GM12878 (cell line): ENCODE measurements around the gene RTL9. TPM values are rescaled to one million over a fixed set of nuclear protein-coding genes. Genes with fewer than 3 reads are reported as not detected.

Source experiments
- ATAC-seq: fragments of 200-7000 bp; cut with Tn5 transposase; 3 replicates; pipeline ENCODE4 v1.9.1; 2020; ENCODE audit warnings: mild to moderate bottlenecking, moderate library complexity
- BruUV-seq: library from RNA; stranded (reverse); fragments of 400-500 nt; replicated peaks from 2 replicates; lab custom pipeline; 2021; lab: Mats Ljungman, UMichigan
- CTCF ChIA-PET: fragments of 300-600 bp; sonication (Branson Sonifier 250); formaldehyde crosslinking; extraction: SDS; loops from one replicate; lab custom pipeline; 2021; ENCODE audit warnings: inconsistent platforms; lab: Yijun Ruan, JAX
- POLR2A ChIA-PET: fragments of 350-600 bp; formaldehyde crosslinking; extraction: SDS; loops from one replicate; lab custom pipeline; 2021; ENCODE audit warnings: inconsistent platforms; lab: Charles Lee
- RAD21 ChIA-PET: fragments of 300-600 bp; sonication (Branson Sonifier 250); formaldehyde crosslinking; loops from one replicate; lab custom pipeline; 2023; ENCODE audit warnings: antibody characterized with exemption; ENCODE audit not compliant: unreplicated experiment; lab: Charles Lee
- SMC1A ChIA-PET: fragments of 300-600 bp; sonication (Branson Sonifier 250); formaldehyde crosslinking; loops from one replicate; lab custom pipeline; 2023; ENCODE audit not compliant: unreplicated experiment, uncharacterized antibody; lab: Charles Lee
- DNase-seq: peaks from one replicate; pipeline ENCODE4 v3.0.0-alpha.2; 2011; ENCODE audit warnings: low read depth, low spot score
- FAIRE-seq: peaks from 3 replicates; lab custom pipeline; 2011; peaks lifted over from hg19 to GRCh38; lab: Jason Lieb, UNC
- H2AFZ ChIP-seq: 2 replicates; pipeline ENCODE4 v1.6.0; 2011; ENCODE audit warnings: low read depth, low read length, control low read depth; ENCODE audit not compliant: control insufficient read depth
- H3K27ac ChIP-seq: 2 replicates; pipeline ENCODE4 v1.5.1; 2011; ENCODE audit warnings: control low read depth; ENCODE audit not compliant: control insufficient read depth, insufficient read depth
- H3K27me3 ChIP-seq, 2 experiments: replicated peaks in 1 of 2; 2 replicates each; pipeline versions ENCODE4 v1.6.0 to v1.6.1; 2011; ENCODE audit warnings: low read length in 1 of 2; ENCODE audit not compliant: control insufficient read depth in 2 of 2, insufficient read depth in 2 of 2
- H3K36me3 ChIP-seq, 2 experiments: 2 replicates each; pipeline ENCODE4 v1.5.1; 2011; ENCODE audit warnings: low read length in 1 of 2; ENCODE audit not compliant: control insufficient read depth in 2 of 2, insufficient read depth in 2 of 2
- H3K4me1 ChIP-seq: 2 replicates; pipeline ENCODE4 v1.6.1; 2011; ENCODE audit warnings: mild to moderate bottlenecking, low read length, moderate library complexity, mixed read lengths; ENCODE audit not compliant: control insufficient read depth, insufficient read depth
- H3K4me2 ChIP-seq: 2 replicates; pipeline ENCODE4 v1.6.0; 2011; ENCODE audit warnings: control low read depth; ENCODE audit not compliant: control insufficient read depth, insufficient read depth
- H3K4me3 ChIP-seq: fragments of 200-600 bp; sonication (generic); 2 replicates; pipeline ENCODE4 v1.5.1; 2016
- H3K79me2 ChIP-seq: 2 replicates; pipeline ENCODE4 v1.6.0; 2011; ENCODE audit warnings: low read length; ENCODE audit not compliant: control insufficient read depth, insufficient read depth
- H3K9ac ChIP-seq: 2 replicates; pipeline ENCODE4 v1.8.0; 2011; ENCODE audit warnings: low read length, control low read depth, mixed read lengths; ENCODE audit not compliant: control insufficient read depth, insufficient read depth
- H3K9me3 ChIP-seq: replicated peaks from 3 replicates; pipeline ENCODE4 v1.5.1; 2011; ENCODE audit warnings: mild to moderate bottlenecking, low read length; ENCODE audit not compliant: control insufficient read depth, insufficient read depth
- H4K20me1 ChIP-seq: 2 replicates; pipeline ENCODE4 v1.6.0; 2011; ENCODE audit not compliant: control insufficient read depth, insufficient read depth
- ATF7 ChIP-seq: fragments of 450-650 bp; IDR thresholded peaks from 2 replicates; pipeline ENCODE4 v1.6.1; 2016; ENCODE audit warnings: low read depth, mild to moderate bottlenecking
- BHLHE40 ChIP-seq, 2 experiments: fragments of 450-650 bp in 1 of 2; IDR thresholded peaks; 2 replicates each; pipeline ENCODE4 v1.6.1; 2011 to 2017; ENCODE audit warnings: low read depth in 2 of 2, borderline replicate concordance in 1 of 2, improper control_type of control experiment in 1 of 2, low read length in 1 of 2, mild to moderate bottlenecking in 1 of 2
- CREM ChIP-seq: IDR thresholded peaks from 2 replicates; pipeline ENCODE4 v1.6.1; 2014; ENCODE audit warnings: antibody characterized with exemption, low read depth
- ELK1 ChIP-seq: IDR thresholded peaks from 2 replicates; pipeline ENCODE4 v1.6.1; 2012; ENCODE audit warnings: low read depth, low read length, improper control_type of control experiment
- NFXL1 ChIP-seq: fragments of 450-650 bp; IDR thresholded peaks from 2 replicates; pipeline ENCODE4 v1.6.1; 2017; ENCODE audit warnings: antibody characterized with exemption, mild to moderate bottlenecking, borderline replicate concordance
- PAX5 ChIP-seq: IDR thresholded peaks from 2 replicates; pipeline ENCODE4 v1.6.1; 2011; ENCODE audit warnings: low read depth, low read length, borderline replicate concordance
- RBBP5 ChIP-seq: fragments of 200-600 bp; sonication (generic); conservative IDR thresholded peaks from 2 replicates; pipeline ENCODE4 v1.6.1; 2016
- RUNX3 ChIP-seq: IDR thresholded peaks from 2 replicates; pipeline ENCODE4 v1.6.1; 2012; ENCODE audit warnings: low read length, inconsistent platforms
- SIN3A ChIP-seq: IDR thresholded peaks from 2 replicates; pipeline ENCODE4 v1.6.1; 2012; ENCODE audit warnings: low read depth, low read length, improper control_type of control experiment
- SRF ChIP-seq, 2 experiments: IDR thresholded peaks; 2 replicates each; pipeline ENCODE4 v1.6.1; 2011; ENCODE audit warnings: low read depth in 2 of 2, low read length in 2 of 2, mild to moderate bottlenecking in 1 of 2, moderate library complexity in 1 of 2
- STAT3 ChIP-seq: IDR thresholded peaks from 2 replicates; pipeline ENCODE4 v1.6.1; 2011; ENCODE audit warnings: low read depth, low read length, improper control_type of control experiment
- TCF12 ChIP-seq: IDR thresholded peaks from 2 replicates; pipeline ENCODE4 v1.6.1; 2011; ENCODE audit warnings: low read depth, mild to moderate bottlenecking, low read length
- ZBTB40 ChIP-seq: fragments of 450-650 bp; IDR thresholded peaks from 2 replicates; pipeline ENCODE4 v1.6.1; 2016; ENCODE audit warnings: mild to moderate bottlenecking, moderate library complexity, borderline replicate concordance
- ZNF217 ChIP-seq: fragments of 450-650 bp; IDR thresholded peaks from 2 replicates; pipeline ENCODE4 v1.6.1; 2017; ENCODE audit warnings: antibody characterized with exemption, mild to moderate bottlenecking
- WGBS: methylation state at CpG from one replicate; pipeline ENCODE4 v1.1.6; 2016; ENCODE audit warnings: low lambda C conversion rate; ENCODE audit not compliant: insufficient replicate concordance, insufficient coverage; ENCODE audit errors: missing lambda C conversion rate; 5-methylcytosine and 5-hydroxymethylcytosine counted together
- in situ Hi-C: fragments of 300-500 bp; cut with MboI; formaldehyde crosslinking; loops from 9 replicates; pipeline ENCODE4 v1.14.3; 2018; ENCODE audit warnings: mixed read lengths
- intact Hi-C: fragments of 100-400 bp; cut with micrococcal nuclease; formaldehyde crosslinking; loops from one replicate; pipeline ENCODE4 v1.14.2; 2022; ENCODE audit not compliant: unreplicated experiment
- polyA plus RNA-seq, 11 experiments: library from polyadenylated mRNA; depleted of rRNA in 4 of 11; unstranded in 6 of 11; stranded (reverse) in 5 of 11; fragments of >200 nt; fragmentation: Nextera tagmentation in 4 of 11; fragmentation: Illumina TruSeq in 1 of 11; extraction: Ambion mirVana in 4 of 11; extraction: Trizol in 1 of 11; gene quantifications; 1 replicate in 1 of 11; 2 replicates in 10 of 11; pipeline versions ENCODE4 v1.2.1 to v1.2.3, GENCODE V29; 2011 to 2016; ENCODE audit warnings: inconsistent platforms in 2 of 11, missing spikeins in 2 of 11, low read depth in 1 of 11
- total RNA-seq, 4 experiments: library from RNA; depleted of rRNA in 3 of 4; stranded (reverse); fragments of >200 nt in 3 of 4; fragmentation: Illumina TruSeq in 1 of 4; extraction: Trizol in 1 of 4; gene quantifications; 2 replicates each; pipeline versions ENCODE4 v1.2.1 to v1.2.3, GENCODE V29; 2013 to 2021
- TF ChIP-seq, protein P1 (sequence below): fragments of 450-650 bp; IDR thresholded peaks from 2 replicates; pipeline ENCODE4 v1.6.1; 2017; ENCODE audit warnings: low read depth, mild to moderate bottlenecking, moderate library complexity

RTL9 gene
- total and polyA plus RNA-seq, 10 of the 15 experiments (the other 5 are each of a cell fraction or from before 2014, with no cell fraction given): 0.05 to 1.2 (median 0.17) TPM

- peak; percentile 45; the same call in 1 of the 2 replicates for TF ChIP-seq RUNX3
- no peak for TF ChIP-seq ZNF217
- TF ChIP-seq ATF7: no peak
- TF ChIP-seq NFXL1: no peak
- no peak for TF ChIP-seq PAX5
- TF ChIP-seq STAT3: no peak
- TF ChIP-seq, protein P1, sequence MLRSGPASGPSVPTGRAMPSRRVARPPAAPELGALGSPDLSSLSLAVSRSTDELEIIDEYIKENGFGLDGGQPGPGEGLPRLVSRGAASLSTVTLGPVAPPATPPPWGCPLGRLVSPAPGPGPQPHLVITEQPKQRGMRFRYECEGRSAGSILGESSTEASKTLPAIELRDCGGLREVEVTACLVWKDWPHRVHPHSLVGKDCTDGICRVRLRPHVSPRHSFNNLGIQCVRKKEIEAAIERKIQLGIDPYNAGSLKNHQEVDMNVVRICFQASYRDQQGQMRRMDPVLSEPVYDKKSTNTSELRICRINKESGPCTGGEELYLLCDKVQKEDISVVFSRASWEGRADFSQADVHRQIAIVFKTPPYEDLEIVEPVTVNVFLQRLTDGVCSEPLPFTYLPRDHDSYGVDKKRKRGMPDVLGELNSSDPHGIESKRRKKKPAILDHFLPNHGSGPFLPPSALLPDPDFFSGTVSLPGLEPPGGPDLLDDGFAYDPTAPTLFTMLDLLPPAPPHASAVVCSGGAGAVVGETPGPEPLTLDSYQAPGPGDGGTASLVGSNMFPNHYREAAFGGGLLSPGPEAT: 0 out of 2 replicates have a peak, but pooled peaks have one; percentile 27
- TF ChIP-seq CREM: no peak
- no peak for TF ChIP-seq RBBP5
- no peak for TF ChIP-seq ZBTB40
- 0 out of 2 replicates have a peak, but pooled peaks have one; percentile 68 for TF ChIP-seq TCF12
- no peak for TF ChIP-seq SRF (IDR thresholded peaks at IDR 0.05; ENCODE audit: low read depth in 2 of 2, low read length in 2 of 2)
- no peak for TF ChIP-seq ELK1
- no peak for TF ChIP-seq BHLHE40 (IDR thresholded peaks at IDR 0.05; ENCODE audit: borderline replicate concordance in 1 of 2, low read depth in 2 of 2, low read length in 1 of 2)
- no peak for TF ChIP-seq SIN3A
- TF ChIP-seq, all 136 proteins: peak for 3
- no peak overlapping the region for H3K4me3 ChIP-seq
- no TSS peak for BruUV-seq
- FAIRE-seq (no peak), ATAC-seq (peak; percentile 89), DNase-seq (no peak)
- 0% methylated on average over 1 of the region's 1 CpG for WGBS
- H3K27me3 ChIP-seq: no peaks in the 10 kb centered on the region
- no peaks in the 10 kb centered on the region for H3K9me3 ChIP-seq
- intact Hi-C loops: no loop called here
- ChIA-PET SMC1A (interaction anchor here (1.1 to 3.0 kb wide), 10 partner anchors 11 to 146 kb away, joined by 3 to 10 read pairs (median 6); no protein-coding TSS in a partner anchor), POLR2A (interaction anchor here (1.0 to 2.0 kb wide), 3 partner anchors 19 to 139 kb away, joined by 3 to 6 read pairs (median 3); no protein-coding TSS in a partner anchor), RAD21 (interaction anchor here (0.6 to 2.4 kb wide), 5 partner anchors 31 to 139 kb away, joined by 3 to 8 read pairs (median 3); no protein-coding TSS in a partner anchor), CTCF (interaction anchor here (0.8 to 3.2 kb wide), 8 partner anchors 14 to 153 kb away, joined by 3 to 13 read pairs (median 4); no protein-coding TSS in a partner anchor)
- H3K4me1 ChIP-seq: no peaks in the 10 kb centered on the region
- H3K79me2 ChIP-seq: peaks cover 57% of the 10 kb centered on the region
- H4K20me1 ChIP-seq: no peaks in the 10 kb centered on the region
- in situ Hi-C loops: no loop called here
- H3K9ac ChIP-seq: no peak overlapping the region
- H2AFZ ChIP-seq: no peak overlapping the region
- peak overlapping the region; percentile 13; the same call in 1 of the 2 replicates for H3K4me2 ChIP-seq
- no peak overlapping the region for H3K27ac ChIP-seq
- no peaks in the 10 kb centered on the region for H3K36me3 ChIP-seq
Observed at GRCh38 chrX:110310896-110311295, 47.8 kb upstream of the RTL9 start.
